ENCODE measurements around the gene TUFT1.
"Not testable (repeated sequence)": the region's sequence is repeated elsewhere in the genome, so short reads cannot be mapped to it uniquely, and the experiment has no call there.

The TUFT1 gene

DNA sequence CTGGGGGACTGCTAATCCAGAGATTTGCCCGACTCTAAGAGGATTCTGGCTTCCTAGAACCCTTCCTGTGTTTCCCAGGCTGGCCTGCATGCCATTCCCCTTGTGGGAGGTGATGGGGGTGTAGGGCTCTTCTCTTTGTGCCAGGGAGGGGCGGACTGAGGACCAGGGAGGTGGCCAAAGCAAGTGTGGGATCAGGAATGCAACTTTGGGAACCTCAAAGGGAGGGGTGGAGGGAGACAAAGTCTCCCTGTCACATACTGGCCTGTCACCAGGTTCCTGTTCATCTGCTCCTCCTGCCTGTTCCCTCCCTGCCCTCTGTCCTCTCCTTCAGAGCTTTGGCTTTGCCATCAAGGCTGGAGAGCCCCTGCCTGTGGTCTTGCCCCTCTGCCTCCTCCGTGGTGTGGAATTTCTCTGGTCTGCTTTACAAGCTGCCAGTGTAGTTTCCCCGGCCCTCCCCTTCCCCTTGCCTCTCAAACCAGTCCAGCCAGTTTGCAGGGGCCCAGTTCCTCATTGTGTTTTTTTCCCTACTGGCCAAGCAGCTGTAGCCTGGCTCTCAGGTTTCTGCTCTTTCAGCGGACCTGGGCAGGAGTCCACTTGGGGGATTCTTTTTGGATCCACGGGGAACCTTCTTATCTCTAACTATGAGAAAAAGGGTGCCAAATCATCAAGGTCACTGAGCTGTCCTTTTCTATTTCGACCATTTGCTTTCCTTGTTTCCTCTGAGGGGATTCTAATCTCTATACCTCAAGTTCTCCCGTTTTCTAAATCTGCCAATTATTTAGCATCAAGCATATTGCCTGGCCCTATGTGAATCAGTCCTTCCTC is 27.1 kb upstream of the TUFT1 start:
- no peak for DNase-seq

DNA sequence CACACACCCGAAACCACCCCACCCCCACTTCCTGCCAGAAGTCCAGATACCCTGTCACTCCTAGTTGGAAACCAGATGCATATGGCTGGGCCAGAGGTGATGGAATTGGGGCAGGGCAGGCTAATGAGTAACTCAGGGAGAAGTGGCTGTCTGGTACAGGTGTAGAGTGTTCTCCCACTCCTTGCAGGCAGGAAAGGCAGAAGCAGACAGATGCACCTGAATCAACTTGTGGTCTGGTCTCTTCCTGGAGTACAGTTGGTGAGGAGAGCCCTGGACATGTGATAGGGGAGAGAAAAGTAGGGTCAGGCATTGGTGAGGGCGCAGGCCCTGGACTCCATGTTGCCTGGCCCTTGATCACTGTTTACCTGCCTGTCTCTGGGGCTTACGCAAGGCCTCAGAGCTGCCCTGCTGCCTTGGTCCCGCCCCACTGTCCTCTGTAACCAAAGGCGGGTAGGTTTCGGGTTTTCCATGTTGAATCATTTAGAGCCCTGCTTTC is 26.4 kb upstream of the TUFT1 start:
- DNase-seq, result no peak

DNA sequence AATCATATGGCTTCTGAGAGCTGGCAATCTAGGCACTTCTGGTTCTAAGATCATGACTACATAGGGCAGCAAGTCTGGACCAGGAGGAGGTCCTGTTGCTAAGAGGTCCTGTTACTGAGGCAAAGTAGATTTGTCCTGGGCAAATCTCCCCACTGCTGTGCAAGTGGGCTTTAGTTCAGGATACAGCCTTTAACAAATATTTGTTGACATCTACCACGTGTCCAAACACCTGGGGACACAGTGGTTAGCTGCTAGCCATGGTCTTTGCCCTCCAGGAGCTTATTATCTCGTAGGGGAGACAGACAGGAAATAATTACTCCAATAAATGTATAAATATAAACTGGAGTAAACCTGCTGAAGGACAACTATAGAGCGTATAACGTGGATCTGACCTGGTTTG is 25.7 kb upstream of the TUFT1 start:
- DNase-seq, result no peak

DNA sequence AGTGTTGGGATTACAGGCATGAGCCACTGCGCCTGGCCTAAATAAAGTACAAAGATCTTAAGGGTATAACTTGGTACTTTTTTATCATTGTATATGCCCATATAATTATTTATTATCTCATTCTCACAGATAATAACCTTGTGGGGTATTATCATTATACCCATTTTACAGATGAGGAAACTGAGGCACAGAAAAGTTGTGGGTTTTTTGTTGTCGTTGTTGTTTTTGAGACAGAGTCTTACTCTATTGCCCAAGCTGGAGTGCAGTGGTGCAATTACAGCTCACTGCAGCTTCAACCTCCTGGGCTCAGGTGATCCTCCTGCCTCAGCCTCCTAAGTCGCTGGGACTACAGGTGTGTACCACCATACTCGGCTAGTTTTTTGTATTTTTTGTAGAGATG is 24.8 kb upstream of the TUFT1 start:
- no peak for DNase-seq

DNA sequence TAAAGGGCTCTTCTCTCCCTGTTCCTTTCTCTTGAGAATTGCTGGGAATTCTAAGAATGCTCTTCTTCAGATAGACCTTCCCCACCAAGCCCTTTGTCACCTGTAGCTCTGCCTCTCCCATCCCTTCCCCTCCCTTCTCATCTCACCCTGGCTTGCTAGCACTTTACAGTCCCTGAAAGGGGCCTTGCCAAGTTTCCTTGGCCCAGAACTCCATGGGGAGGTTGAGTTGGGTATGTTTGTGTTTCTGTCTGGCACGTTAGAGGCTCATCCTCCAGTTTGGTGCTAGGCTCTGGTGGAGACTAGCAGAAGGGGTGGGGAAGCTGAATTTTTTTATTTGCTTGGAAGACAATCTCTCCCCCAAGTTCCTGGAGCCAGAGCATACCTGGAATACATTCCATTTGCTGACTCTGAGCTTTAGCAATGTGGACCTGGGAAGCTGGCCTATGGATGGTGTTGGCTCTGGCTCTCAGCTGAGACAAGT is 24.0 kb upstream of the TUFT1 start:
- no peak for DNase-seq

DNA sequence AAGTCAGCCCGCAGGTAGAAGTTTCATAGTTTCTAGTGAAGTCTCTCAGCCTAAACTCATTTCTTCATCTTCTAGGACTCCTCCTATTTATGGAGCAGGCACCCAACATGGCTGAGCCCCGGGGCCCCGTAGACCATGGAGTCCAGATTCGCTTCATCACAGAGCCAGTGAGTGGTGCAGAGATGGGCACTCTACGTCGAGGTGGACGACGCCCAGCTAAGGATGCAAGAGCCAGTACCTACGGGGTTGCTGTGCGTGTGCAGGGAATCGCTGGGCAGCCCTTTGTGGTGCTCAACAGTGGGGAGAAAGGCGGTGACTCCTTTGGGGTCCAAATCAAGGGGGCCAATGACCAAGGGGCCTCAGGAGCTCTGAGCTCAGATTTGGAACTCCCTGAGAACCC is 21.7 kb upstream of the TUFT1 start:
- DNase-seq, result no peak

DNA sequence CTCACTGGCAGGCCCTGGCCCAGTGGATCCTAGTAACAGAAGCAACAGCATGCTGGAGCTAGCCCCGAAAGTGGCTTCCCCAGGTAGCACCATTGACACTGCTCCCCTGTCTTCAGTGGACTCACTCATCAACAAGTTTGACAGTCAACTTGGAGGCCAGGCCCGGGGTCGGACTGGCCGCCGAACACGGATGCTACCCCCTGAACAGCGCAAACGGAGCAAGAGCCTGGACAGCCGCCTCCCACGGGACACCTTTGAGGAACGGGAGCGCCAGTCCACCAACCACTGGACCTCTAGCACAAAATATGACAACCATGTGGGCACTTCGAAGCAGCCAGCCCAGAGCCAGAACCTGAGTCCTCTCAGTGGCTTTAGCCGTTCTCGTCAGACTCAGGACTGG is 21.2 kb upstream of the TUFT1 start:
- no peak for DNase-seq

DNA sequence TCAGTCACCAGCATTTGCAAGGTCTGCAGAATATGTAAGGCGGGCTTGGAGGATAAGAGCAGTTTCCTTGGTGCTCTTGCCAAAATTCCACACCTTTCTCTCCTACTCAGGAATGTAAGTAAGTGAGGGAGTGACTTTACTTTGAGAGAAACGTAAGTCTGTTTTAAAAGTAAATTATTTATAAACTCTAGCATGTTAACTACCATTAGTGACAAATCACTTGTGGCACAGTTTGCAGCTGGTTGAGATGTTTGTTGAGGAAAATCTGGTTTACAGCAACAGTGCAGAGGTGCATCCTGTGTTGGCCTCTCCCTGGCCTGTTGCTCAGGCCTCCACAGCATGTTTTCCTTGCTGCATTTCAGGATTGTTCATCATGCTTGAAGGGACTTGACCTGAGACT is 20.4 kb upstream of the TUFT1 start:
- no peak for DNase-seq

DNA sequence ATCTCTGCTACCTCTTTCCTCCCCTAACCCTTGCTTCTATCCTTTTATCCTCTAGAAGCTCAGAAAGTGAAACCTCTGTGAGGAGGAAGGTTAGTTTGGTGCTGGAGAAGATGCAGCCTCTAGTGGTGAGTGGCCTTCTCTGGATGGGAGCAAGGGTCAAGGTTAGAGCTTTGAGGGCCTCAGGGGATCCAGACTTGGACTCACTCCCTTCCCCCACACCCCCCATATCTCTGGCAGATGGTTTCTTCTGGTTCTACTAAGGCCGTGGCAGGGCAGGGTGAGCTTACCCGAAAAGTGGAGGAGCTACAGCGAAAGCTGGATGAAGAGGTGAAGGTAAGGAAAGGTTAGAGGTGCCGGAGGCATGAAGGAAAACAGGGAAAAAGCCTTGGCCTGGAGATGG is 19.8 kb upstream of the TUFT1 start:
- DNase-seq, result no peak

DNA sequence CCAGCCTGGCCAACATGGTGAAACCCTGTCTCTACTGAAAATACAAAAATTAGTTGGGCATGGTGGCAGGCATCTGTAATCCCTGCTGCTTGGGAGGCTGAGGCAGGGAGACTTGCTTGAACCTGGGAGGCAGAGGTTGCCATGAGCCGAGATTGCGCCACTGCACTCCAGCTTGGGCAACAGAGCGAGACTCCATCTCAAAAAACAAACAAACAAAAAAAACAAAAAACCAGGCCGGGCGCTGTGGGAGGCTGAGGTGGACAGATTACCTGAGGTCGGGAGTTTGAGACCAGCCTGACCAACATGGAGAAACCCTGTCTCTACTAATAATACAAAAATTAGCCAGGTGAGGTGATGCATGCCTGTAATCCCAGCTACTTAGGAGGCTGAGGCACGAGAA is 17.7 kb upstream of the TUFT1 start:
- not testable (repeated sequence) for DNase-seq

DNA sequence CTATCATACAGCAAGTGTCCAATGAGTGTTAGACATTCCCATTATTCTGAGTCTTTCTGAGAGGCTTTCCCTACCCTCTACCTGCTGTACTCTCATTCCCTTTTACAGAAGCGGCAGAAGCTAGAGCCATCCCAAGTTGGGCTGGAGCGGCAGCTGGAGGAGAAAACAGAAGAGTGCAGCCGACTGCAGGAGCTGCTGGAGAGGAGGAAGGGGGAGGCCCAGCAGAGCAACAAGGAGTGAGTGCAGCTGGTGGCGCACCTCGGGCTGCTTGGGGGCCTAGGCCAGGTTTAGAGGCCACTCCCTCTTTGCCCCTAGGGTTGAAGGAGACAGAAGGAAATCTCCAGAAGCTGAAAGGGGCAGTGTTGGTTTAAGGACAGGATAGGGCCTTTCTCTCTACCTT is 16.8 kb upstream of the TUFT1 start:
- DNase-seq, result no peak

DNA sequence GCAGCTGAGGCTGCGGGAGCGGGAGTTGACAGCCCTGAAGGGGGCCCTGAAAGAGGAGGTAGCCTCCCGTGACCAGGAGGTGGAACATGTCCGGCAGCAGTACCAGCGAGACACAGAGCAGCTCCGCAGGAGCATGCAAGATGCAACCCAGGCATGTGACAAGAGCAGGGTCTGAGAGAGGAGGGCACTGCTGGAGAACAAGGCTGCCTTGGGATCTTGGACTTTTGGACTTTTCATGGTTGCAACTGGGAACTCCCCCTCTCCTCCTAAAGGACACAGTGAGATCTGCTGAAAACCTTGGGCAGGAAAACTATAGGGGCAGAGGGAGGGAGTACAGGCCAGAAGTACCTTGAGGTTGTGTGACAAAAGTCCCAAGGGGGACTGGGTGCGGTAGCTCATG is 15.4 kb upstream of the TUFT1 start:
- no peak for DNase-seq

DNA sequence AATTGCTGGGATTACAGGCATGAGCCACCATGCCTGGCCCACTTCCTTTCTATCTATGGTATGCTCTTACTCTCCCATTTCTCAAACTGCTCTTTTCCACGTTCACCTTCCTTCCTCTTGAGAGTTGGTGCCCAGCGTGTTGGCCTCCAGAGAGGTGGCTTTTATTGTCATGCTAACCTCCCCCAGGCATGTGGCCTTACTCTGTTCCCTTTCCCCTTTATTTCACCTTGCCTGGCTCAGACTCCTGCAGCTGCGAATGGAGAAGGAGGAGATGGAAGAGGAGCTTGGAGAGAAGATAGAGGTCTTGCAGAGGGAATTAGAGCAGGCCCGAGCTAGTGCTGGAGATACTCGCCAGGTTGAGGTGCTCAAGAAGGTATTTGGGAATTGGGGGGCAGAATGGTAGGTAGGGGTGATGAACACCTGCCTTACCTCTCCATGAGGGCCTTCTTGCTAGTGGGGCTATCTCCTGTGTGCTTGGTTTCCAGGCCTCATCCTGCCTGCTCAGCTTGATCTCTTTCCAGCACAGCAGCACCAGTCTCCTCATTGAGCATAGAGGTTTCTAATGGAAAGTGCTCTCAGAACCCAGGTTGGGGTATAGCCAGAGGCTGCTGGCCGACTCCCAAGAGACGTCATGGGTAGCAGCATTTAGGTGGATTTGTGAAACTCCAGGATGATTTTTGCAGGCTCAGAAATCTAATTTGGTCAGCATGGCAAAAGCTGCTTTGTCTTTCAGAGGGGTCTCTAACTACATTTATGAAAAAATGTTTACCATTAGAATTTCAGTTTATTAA is 13.2 kb upstream of the TUFT1 start:
- DNase-seq, result no peak

DNA sequence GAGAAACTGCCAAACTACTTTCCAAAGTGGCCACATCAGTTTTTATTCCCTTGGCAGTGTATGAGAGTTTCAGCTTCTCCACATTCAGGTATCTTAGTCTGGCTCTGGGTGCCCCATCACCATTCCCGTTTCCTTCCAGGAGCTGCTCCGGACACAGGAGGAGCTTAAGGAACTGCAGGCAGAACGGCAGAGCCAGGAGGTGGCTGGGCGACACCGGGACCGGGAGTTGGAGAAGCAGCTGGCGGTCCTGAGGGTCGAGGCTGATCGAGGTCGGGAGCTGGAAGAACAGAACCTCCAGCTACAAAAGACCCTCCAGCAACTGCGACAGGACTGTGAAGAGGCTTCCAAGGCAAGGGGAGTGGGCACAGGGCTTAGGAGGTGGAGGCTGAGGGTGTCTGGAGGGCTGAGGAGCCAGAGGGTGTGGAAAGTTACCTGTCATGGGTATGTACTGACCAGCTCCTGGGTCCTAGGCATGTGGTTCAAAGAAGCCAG is 10.9 kb upstream of the TUFT1 start:
- no peak for DNase-seq

DNA sequence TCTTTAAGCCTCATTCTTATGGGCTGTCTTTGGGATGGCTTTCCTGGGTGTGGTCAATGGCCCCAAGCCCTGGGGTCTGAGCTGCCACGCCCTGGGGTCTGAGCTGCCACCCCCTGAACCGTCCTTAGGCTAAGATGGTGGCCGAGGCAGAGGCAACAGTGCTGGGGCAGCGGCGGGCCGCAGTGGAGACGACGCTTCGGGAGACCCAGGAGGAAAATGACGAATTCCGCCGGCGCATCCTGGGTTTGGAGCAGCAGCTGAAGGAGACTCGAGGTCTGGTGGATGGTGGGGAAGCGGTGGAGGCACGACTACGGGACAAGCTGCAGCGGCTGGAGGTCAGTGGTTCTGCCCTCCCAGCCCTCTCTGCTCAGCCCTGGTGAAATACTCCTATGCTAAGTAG is 10.3 kb upstream of the TUFT1 start:
- no peak for DNase-seq

DNA sequence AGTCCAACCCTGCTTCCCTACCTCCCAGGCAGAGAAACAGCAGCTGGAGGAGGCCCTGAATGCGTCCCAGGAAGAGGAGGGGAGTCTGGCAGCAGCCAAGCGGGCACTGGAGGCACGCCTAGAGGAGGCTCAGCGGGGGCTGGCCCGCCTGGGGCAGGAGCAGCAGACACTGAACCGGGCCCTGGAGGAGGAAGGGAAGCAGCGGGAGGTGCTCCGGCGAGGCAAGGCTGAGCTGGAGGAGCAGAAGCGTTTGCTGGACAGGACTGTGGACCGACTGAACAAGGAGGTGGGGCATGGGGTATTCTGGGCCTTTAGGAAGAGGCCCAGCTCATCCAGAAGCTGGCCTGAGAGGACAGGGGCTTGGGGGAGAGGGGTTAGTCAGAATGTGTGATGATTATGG is 9.6 kb upstream of the TUFT1 start:
- no peak for DNase-seq

DNA sequence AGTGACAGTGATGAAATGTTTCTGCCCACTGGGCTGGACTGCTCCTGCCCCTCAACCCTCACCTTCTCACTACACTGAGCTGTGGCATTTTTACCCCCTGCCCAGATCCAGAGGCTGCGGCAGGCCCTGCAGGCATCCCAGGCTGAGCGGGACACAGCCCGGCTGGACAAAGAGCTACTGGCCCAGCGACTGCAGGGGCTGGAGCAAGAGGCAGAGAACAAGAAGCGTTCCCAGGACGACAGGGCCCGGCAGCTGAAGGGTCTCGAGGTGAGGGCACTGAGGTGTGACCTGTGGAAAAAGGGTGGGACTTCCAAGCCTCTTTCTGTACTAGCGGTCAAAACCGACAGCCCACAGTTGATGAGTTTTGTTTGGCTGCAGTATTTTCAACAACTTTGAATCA is 6.2 kb upstream of the TUFT1 start:
- no peak for DNase-seq

DNA sequence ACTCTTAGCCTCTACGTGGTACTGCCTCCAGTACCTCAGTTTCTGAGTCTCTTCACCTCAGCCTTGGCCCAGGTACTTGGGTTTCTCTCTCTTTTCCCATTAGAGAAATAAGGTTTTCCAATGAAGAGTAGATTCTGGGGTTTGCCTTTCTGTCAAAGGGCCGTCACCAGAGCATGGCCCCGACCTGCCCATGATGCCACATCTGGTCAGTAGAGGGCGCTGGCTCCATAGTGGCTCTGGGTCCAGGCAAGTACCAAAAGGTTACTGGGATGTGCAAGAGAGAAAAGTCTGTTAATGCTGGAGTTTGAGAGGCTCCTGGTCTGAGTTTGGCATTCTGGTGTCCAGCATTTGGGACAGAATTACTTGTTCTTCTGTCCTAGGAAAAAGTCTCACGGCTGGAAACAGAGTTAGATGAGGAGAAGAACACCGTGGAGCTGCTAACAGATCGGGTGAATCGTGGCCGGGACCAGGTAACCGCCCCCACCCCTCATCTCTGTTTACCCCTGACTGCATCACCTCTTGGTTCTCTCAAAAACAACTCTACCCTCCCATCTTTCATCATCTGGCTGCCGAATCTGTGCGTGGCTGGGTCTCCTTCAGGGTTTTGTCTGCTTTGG is 5.3 kb upstream of the TUFT1 start:
- peak; percentile 49 for DNase-seq

DNA sequence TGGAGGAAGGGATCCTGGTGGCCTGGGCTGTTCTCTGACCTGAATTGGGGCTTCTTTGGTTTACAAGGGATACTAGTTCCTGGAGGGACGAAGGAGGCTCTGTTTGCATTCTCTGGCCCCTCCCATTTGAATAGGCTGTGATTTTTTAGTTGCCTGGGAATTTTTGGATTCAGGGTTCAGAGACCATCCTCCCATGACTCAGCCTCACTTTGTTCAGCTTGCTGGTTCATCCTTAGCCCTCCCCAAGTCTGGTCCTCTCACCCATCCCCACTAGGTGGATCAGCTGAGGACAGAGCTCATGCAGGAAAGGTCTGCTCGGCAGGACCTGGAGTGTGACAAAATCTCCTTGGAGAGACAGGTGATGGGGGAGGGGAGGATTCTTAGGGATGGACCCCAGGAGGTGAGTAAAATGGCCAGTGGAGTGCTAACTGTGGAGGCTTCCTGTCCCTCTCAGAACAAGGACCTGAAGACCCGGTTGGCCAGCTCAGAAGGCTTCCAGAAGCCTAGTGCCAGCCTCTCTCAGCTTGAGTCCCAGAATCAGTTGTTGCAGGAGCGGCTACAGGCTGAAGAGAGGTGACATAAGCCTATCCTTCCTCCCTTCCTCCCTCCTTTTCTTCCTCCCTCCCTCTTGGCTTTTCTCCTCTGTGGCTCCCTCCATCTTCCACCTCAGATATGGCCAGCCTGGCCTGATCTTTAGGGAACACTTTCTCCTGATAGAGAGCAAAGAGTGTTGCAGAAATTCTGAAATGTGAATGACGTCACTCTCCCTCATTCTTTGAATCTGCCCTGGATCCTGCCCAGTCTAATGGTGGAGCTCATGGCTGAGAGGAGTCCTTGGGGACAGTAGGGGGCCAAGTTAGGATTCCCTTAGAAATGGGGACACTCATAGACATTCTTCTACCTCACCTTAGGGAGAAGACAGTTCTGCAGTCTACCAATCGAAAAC is 4.5 kb upstream of the TUFT1 start:
- no peak for DNase-seq

DNA sequence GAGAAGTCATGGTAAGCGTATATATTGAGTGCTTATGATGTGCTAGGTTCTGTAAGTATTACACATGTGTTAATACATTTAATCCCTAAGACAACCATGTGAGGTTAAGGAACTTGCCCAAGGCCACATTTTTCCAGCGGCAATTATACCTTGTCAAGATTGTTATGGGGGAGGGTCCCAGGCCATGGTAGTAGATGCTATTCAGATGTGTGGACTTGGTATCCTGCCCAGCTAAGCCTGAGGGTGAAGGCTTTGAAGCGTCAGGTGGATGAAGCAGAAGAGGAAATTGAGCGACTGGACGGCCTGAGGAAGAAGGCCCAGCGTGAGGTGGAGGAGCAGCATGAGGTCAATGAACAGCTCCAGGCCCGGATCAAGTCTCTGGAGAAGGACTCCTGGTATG is 3.6 kb upstream of the TUFT1 start:
- no peak for DNase-seq

DNA sequence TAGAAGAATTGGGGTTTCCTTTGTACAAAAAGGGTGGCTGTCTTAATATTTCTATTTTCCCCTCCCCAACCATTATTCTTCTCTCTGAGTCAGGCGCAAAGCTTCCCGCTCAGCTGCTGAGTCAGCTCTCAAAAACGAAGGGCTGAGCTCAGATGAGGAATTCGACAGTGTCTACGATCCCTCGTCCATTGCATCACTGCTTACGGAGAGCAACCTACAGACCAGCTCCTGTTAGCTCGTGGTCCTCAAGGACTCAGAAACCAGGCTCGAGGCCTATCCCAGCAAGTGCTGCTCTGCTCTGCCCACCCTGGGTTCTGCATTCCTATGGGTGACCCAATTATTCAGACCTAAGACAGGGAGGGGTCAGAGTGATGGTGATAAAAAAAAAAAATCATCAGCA is 3.0 kb upstream of the TUFT1 start:
- peak; percentile 73 for DNase-seq

DNA sequence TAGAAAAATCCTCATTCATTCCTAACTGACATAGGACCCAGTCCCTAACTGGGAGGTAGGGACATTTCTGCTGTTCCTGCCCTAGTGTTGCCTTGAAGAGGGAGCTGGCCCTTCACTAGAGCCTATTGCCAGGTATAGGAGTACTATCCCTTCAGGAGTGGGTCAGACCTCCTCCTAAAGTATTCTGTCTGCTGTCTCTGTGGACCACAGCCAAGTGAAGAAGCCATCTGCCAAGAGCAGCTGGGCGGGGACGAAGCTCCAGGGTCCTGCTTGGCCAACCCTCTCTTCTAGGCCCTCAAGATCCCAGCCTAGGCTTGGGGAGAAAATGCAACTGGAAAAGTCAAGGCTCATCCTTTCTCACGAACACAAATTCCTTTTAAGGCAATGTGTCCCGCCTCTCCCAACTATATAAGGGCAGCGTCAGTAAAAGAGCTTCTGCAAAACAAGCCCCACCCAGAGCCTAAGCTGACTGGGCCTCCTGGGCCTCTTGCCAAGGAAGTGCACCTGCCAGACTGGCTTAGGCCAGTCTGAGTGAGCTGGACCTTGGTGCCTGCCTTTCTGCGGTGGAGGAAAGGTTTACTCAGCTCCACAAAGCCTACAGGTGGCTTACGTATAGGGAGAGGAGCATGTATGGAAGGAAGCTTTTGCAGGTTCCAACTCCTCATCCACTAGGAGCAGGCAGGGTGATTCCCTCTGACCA is 638 bp upstream of the TUFT1 start:
- peak; percentile 25 for DNase-seq

All from amniotic stem cell (primary cell).